Karpas-422 (cell line): ENCODE data around the gene RNF208. TPM values are rescaled to one million over a fixed set of nuclear protein-coding genes. Genes with fewer than 3 reads are reported as not detected.

ENCODE experiments used
- DNase-seq: peaks from one replicate; pipeline ENCODE4 v3.0.0-alpha.2; 2015
- H2AFZ ChIP-seq: fragments of 200-600 bp; sonication (generic); 2 replicates; pipeline ENCODE4 v1.6.1; 2014; ENCODE audit warnings: antibody characterized with exemption, low read length, mixed read lengths
- H3K27ac ChIP-seq: fragments of 200-600 bp; sonication (generic); 2 replicates; pipeline ENCODE4 v1.5.1; 2014; ENCODE audit warnings: mild to moderate bottlenecking, low read length, moderate library complexity
- H3K27me3 ChIP-seq: fragments of 200-600 bp; sonication (generic); 2 replicates; pipeline ENCODE4 v1.6.1; 2014; ENCODE audit warnings: low read length, mixed read lengths
- H3K36me3 ChIP-seq: fragments of 200-600 bp; sonication (generic); 2 replicates; pipeline ENCODE4 v1.6.1; 2014; ENCODE audit warnings: low read length, mixed read lengths; ENCODE audit not compliant: insufficient read depth
- H3K4me1 ChIP-seq: fragments of 200-600 bp; sonication (generic); 2 replicates; pipeline ENCODE4 v1.6.1; 2014; ENCODE audit warnings: mild to moderate bottlenecking, low read length, mixed read lengths
- H3K4me2 ChIP-seq: fragments of 200-600 bp; sonication (generic); 2 replicates; pipeline ENCODE4 v1.6.1; 2014; ENCODE audit warnings: low read length, low read depth, mild to moderate bottlenecking; ENCODE audit not compliant: poor library complexity, severe bottlenecking
- H3K4me3 ChIP-seq: fragments of 200-600 bp; sonication (generic); 2 replicates; pipeline ENCODE4 v1.5.1; 2014; ENCODE audit warnings: mild to moderate bottlenecking, antibody characterized with exemption, low read length, mixed read lengths
- H3K79me2 ChIP-seq: fragments of 200-600 bp; sonication (generic); 2 replicates; pipeline ENCODE4 v1.6.1; 2014; ENCODE audit warnings: mild to moderate bottlenecking, low read length, mixed read lengths
- H3K9ac ChIP-seq: fragments of 200-600 bp; sonication (generic); 2 replicates; pipeline ENCODE4 v1.6.0; 2014; ENCODE audit warnings: low read length
- H3K9me2 ChIP-seq: fragments of 200-600 bp; sonication (generic), shearing (Covaris generic); replicated peaks from 2 replicates; pipeline ENCODE4 v1.6.0; 2014; ENCODE audit warnings: mild to moderate bottlenecking, low read length, moderate library complexity; ENCODE audit not compliant: insufficient read depth
- H3K9me3 ChIP-seq: fragments of 300-700, 200-600 bp; sonication (generic); 2 replicates; pipeline ENCODE4 v1.6.1; 2014; ENCODE audit warnings: low read length, mixed read lengths
- H4K20me1 ChIP-seq: fragments of 200-600 bp; sonication (generic); 2 replicates; pipeline ENCODE4 v1.6.1; 2014; ENCODE audit warnings: mild to moderate bottlenecking, antibody characterized with exemption, low read length, low read depth; ENCODE audit not compliant: insufficient read depth
- total RNA-seq: library from RNA; depleted of rRNA; stranded (reverse); fragments of >200 nt; shearing (Covaris generic); gene quantifications from 2 replicates; pipeline ENCODE4 v1.2.3, GENCODE V29; 2014; ENCODE audit warnings: low replicate concordance

RNF208 gene
- total RNA-seq, 1 experiment from 2014 or later, result 0.26 TPM

- Histone ChIP-seq H3K9ac (peak overlapping the region; percentile 25; the same call in 1 of the 2 replicates), H3K79me2 (0 out of 2 replicates have a peak, but pooled peaks cover 5% of the 10 kb centered on the region), H3K9me3 (no peaks in the 10 kb centered on the region), H4K20me1 (peaks cover 51% of the 10 kb centered on the region), H3K27ac (no peak overlapping the region), H2AFZ (no peak overlapping the region), H3K36me3 (peaks cover 15% of the 10 kb centered on the region), H3K4me2 (peak overlapping the region; percentile 9), H3K4me1 (peaks cover 65% of the 10 kb centered on the region), H3K9me2 (no peaks in the 10 kb centered on the region), H3K4me3 (no peak overlapping the region), H3K27me3 (no peaks in the 10 kb centered on the region)
- no peak for DNase-seq
These were observed 16.0 kb upstream of the RNF208 start for GRCh38 chr9:137237759-137238726.

- Histone ChIP-seq H3K9ac (peak overlapping the region; percentile 36), H2AFZ (no peak overlapping the region), H4K20me1 (peaks cover 40% of the 10 kb centered on the region), H3K79me2 (0 out of 2 replicates have a peak, but pooled peaks cover 4% of the 10 kb centered on the region), H3K27ac (no peak overlapping the region), H3K4me1 (peaks cover 55% of the 10 kb centered on the region), H3K27me3 (no peaks in the 10 kb centered on the region), H3K4me2 (peak overlapping the region; percentile 52), H3K36me3 (peaks cover 4% of the 10 kb centered on the region), H3K9me2 (no peaks in the 10 kb centered on the region), H3K4me3 (peak overlapping the region; percentile 30; the same call in 1 of the 2 replicates), H3K9me3 (no peaks in the 10 kb centered on the region)
- DNase-seq, result no peak
These were observed 14.9 kb upstream of the RNF208 start for GRCh38 chr9:137236936-137237421.

GRCh38 chr9:137236238-137236935, 14.3 kb upstream of the RNF208 start:
- Histone ChIP-seq H3K4me1 (peaks cover 54% of the 10 kb centered on the region), H3K27me3 (no peaks in the 10 kb centered on the region), H3K79me2 (no peaks in the 10 kb centered on the region), H3K9me2 (no peaks in the 10 kb centered on the region), H3K36me3 (no peaks in the 10 kb centered on the region), H3K9ac (peak overlapping the region; percentile 36), H3K27ac (no peak overlapping the region), H3K9me3 (no peaks in the 10 kb centered on the region), H2AFZ (no peak overlapping the region), H3K4me2 (peak overlapping the region; percentile 52), H4K20me1 (peaks cover 35% of the 10 kb centered on the region; the same call in 1 of the 2 replicates), H3K4me3 (peak overlapping the region; percentile 30; the same call in 1 of the 2 replicates)
- peak; percentile 95 for DNase-seq

GRCh38 chr9:137235424-137236237, 13.6 kb upstream of the RNF208 start:
- H3K27ac ChIP-seq, result no peak overlapping the region
- no peak for DNase-seq
- peak overlapping the region; percentile 43 for H3K9ac ChIP-seq

DNA sequence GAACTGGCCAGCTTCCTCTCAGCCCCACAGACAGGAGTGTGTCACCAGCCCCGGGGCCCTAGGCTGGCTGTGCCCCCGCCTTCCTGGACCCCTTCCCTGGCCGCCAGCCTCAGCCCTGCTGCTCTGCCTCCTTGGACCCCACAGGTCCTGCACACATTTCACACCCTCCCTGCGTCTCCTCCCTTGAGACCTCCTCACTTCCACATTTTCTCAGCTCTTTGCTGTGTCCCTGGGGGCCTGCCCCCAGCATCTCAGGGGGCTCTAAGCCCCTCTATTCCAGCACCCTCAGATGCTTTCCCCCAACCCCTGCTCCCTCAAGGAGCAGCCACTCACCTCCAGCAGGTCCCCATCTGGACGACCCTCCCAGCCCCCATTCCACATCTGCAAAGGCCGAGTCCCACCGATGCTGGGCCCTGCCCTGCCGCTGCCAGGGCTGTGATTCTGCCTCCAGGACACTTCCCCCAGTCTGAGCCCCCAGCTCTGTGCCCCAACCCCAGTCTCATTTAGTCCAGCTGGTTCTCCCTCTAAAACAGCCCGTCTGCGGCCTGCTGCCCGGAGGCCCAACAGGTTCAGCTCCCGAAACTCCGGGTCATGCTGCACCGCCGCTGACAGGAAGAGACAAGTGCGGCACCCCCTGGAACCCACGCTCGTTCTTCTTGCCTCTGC, 12.9 kb upstream of the RNF208 start:
- H3K9me2 ChIP-seq, result no peaks in the 10 kb centered on the region
- no peak overlapping the region for H3K27ac ChIP-seq
- no peaks in the 10 kb centered on the region for H3K9me3 ChIP-seq
- peak; percentile 85 for DNase-seq
- peaks cover 49% of the 10 kb centered on the region for H3K4me1 ChIP-seq
- H3K4me2 ChIP-seq, result peak overlapping the region; percentile 70
- no peaks in the 10 kb centered on the region for H3K79me2 ChIP-seq
- H3K9ac ChIP-seq, result peak overlapping the region; percentile 43
- H3K36me3 ChIP-seq, result no peaks in the 10 kb centered on the region
- peaks cover 35% of the 10 kb centered on the region; the same call in 1 of the 2 replicates for H4K20me1 ChIP-seq
- no peak overlapping the region for H2AFZ ChIP-seq
- H3K4me3 ChIP-seq, result peak overlapping the region; percentile 45
- H3K27me3 ChIP-seq, result no peaks in the 10 kb centered on the region

More at GRCh38 chr9:137235424-137236237, 13.6 kb upstream of the RNF208 start:
- Histone ChIP-seq H4K20me1 (peaks cover 35% of the 10 kb centered on the region; the same call in 1 of the 2 replicates), H2AFZ (no peak overlapping the region), H3K27me3 (no peaks in the 10 kb centered on the region), H3K36me3 (no peaks in the 10 kb centered on the region), H3K9me3 (no peaks in the 10 kb centered on the region), H3K4me3 (peak overlapping the region; percentile 45; the same call in 1 of the 2 replicates), H3K79me2 (no peaks in the 10 kb centered on the region), H3K9me2 (no peaks in the 10 kb centered on the region), H3K4me1 (peaks cover 54% of the 10 kb centered on the region), H3K4me2 (peak overlapping the region; percentile 70)

- no peak for DNase-seq
- Histone ChIP-seq H3K4me1 (peaks cover 45% of the 10 kb centered on the region), H3K36me3 (no peaks in the 10 kb centered on the region), H3K27ac (no peak overlapping the region), H3K9ac (peak overlapping the region; percentile 43), H2AFZ (no peak overlapping the region), H3K9me2 (no peaks in the 10 kb centered on the region), H3K4me3 (peak overlapping the region; percentile 45; the same call in 1 of the 2 replicates), H3K27me3 (no peaks in the 10 kb centered on the region), H3K79me2 (no peaks in the 10 kb centered on the region), H4K20me1 (peaks cover 35% of the 10 kb centered on the region; the same call in 1 of the 2 replicates), H3K4me2 (peak overlapping the region; percentile 70), H3K9me3 (no peaks in the 10 kb centered on the region)
These were observed 12.1 kb upstream of the RNF208 start for GRCh38 chr9:137234055-137234697.
